ENCODE measurements around the gene CLCN5. TPM values are rescaled to one million over a fixed set of nuclear protein-coding genes. Genes with fewer than 3 reads are reported as not detected.

CLCN5 gene
- 21.4 and 27.3 TPM in 2 replicates for total RNA-seq (2016; rRNA removed; fragmentation: Illumina TruSeq; extraction: Trizol)
- total RNA-seq (2016; cell fraction: cytosol; rRNA removed; fragmentation: Illumina TruSeq; extraction: Trizol; ENCODE audit: low read depth): 1.1 and 1.6 TPM in 2 replicates
- total RNA-seq (2016; cell fraction: insoluble cytoplasmic fraction; rRNA removed; fragmentation: Illumina TruSeq; extraction: Trizol): 20.6 and 23.2 TPM in 2 replicates
- total RNA-seq (2016; cell fraction: membrane; rRNA removed; fragmentation: Illumina TruSeq; extraction: Trizol): 5.2 and 5.6 TPM in 2 replicates
- 35.7 and 36.1 TPM in 2 replicates for total RNA-seq (2016; cell fraction: nucleus; rRNA removed; fragmentation: Illumina TruSeq; extraction: Trizol)
- 6.6 and 7.8 TPM in 2 replicates for polyA plus RNA-seq (2011; rRNA removed)
- polyA plus RNA-seq (2011; cell fraction: cytosol; rRNA removed): 5.4 and 7.7 TPM in 2 replicates
- 4.9 and 5.4 TPM in 2 replicates for polyA plus RNA-seq (2011; cell fraction: nucleus; rRNA removed)
- 6.8 and 10.6 TPM in 2 replicates for polyA plus RNA-seq (2012)
- 0.44 and 0.86 TPM in 2 replicates for polyA plus RNA-seq (2016; cell fraction: cytosol; fragmentation: Illumina TruSeq; extraction: Trizol; ENCODE audit: low read depth)
- 6.9 TPM in 2 replicates for polyA plus RNA-seq (2016; cell fraction: insoluble cytoplasmic fraction; fragmentation: Illumina TruSeq; extraction: Trizol; ENCODE audit: low read depth)
- 0.86 and 1.1 TPM in 2 replicates for polyA plus RNA-seq (2016; cell fraction: membrane; fragmentation: Illumina TruSeq; extraction: Trizol; ENCODE audit: low read depth)
- 17.4 and 20.1 TPM in 2 replicates for polyA plus RNA-seq (2016; cell fraction: nucleus; fragmentation: Illumina TruSeq; extraction: Trizol; ENCODE audit: insufficient read depth, low read depth)
- polyA minus RNA-seq (2011; rRNA and poly(A)+ RNA removed; ENCODE audit: low replicate concordance): 15.8 and 46.6 TPM in 2 replicates
- 24.0 and 27.5 TPM in 2 replicates for polyA minus RNA-seq (2011; cell fraction: cytosol; rRNA and poly(A)+ RNA removed)
- 15.6 and 23.0 TPM in 2 replicates for polyA minus RNA-seq (2011; cell fraction: nucleus; rRNA and poly(A)+ RNA removed)
- percentile 51 among the genes with signal in this experiment for Bru-seq, nascent RNA
- BruChase-seq, experiment 1, labeled RNA remaining after a 6-hour chase: percentile 61 among the genes with signal in this experiment
- percentile 55 among the genes with signal in this experiment for BruChase-seq, experiment 2, labeled RNA remaining after a 2-hour chase
- long read RNA-seq, experiment 1, partial matches to known transcripts: 3 of 9 reads
- long read RNA-seq, experiment 1, other reads (novel, unspliced or antisense): 4 of 9 reads
- long read RNA-seq, experiment 2, partial matches to known transcripts: 1 of 30 reads
- long read RNA-seq, experiment 2, other reads (novel, unspliced or antisense): 27 of 30 reads

DNA sequence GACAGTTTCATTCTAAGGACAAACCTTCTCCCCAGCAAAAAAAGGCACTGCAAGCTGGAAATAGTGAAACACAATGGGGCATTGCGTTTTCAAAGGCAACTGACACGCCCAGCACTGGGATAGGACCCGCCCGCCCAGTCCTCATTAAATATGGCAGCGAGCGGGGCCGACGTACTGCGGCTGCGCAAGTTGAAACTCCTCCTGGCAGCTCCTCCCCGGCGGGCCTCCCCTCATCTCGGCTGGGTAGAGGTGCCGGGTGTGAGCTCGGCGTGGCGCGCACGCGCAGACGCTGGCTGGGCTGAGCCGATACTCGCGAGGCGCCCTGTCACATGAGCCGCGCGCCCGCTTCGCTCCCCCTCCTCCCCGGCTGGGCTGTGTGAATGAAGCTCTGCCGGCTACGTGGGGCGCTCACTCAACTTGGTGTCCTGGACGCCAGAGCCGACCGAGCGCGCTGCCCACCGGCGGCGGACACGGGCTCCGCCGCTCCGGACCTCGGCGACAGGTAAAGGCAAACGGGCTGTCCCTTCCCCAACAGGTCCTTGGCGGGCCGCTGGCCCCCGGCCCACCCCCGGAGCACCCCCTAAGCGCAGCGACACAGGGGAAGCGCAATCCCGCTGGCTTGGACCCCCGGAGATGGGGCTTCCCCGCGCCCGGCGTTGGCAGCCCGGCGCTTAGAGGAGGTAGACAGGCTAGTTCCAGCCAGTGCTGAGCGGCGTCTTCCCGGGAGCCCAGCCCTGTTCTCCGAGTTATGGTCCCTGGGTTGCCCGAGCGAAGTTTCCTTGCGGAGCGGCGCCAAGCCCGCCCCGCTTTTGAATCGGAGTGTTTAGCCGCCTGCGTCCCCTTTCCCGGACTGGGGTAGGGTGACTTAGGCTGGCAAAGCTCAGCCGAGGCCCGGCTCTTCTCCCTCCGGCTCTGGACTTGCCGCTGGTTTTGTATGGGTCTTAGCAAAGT lies at the start of gene CLCN5:
TSS of gene CLCN5 (plus strand) at position 306 of the 951 bp plus-strand sequence. CDS start 2,703 bp downstream, outside the sequence.
- peak; percentile 87 for FAIRE-seq
- TF ChIP-seq ZFP41 (CRISPR knock-in tag; IDR thresholded peaks at IDR 0.05; ENCODE audit: borderline replicate concordance) (no peak), POLR2AphosphoS5 (IDR thresholded peaks at IDR 0.05; ENCODE audit: low read depth, low read length) (peak; percentile 61), MTF1 (CRISPR knock-in tag; IDR thresholded peaks at IDR 0.05) (no peak), RXRB (CRISPR knock-in tag; IDR thresholded peaks at IDR 0.05; ENCODE audit: borderline replicate concordance) (no peak), ZNF24 (IDR thresholded peaks at IDR 0.05) (no peak), KDM2A (CRISPR knock-in tag; IDR thresholded peaks at IDR 0.05; ENCODE audit: borderline replicate concordance, low read depth) (peak; percentile 61; the same call in 1 of the 2 replicates), ZNF546 (CRISPR knock-in tag; conservative IDR thresholded peaks at IDR 0.05) (no peak), PHF21A (CRISPR knock-in tag; IDR thresholded peaks at IDR 0.05) (peak; percentile 45), FUBP1 (CRISPR knock-in tag; IDR thresholded peaks at IDR 0.05; ENCODE audit: borderline replicate concordance) (no peak), ZNF326 (CRISPR knock-in tag; IDR thresholded peaks at IDR 0.05; ENCODE audit: borderline replicate concordance) (no peak), KDM1A (CRISPR knock-in tag; IDR thresholded peaks at IDR 0.05) (no peak)
- TF ChIP-seq, protein P1, sequence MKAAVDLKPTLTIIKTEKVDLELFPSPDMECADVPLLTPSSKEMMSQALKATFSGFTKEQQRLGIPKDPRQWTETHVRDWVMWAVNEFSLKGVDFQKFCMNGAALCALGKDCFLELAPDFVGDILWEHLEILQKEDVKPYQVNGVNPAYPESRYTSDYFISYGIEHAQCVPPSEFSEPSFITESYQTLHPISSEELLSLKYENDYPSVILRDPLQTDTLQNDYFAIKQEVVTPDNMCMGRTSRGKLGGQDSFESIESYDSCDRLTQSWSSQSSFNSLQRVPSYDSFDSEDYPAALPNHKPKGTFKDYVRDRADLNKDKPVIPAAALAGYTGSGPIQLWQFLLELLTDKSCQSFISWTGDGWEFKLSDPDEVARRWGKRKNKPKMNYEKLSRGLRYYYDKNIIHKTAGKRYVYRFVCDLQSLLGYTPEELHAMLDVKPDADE (CRISPR knock-in tag; IDR thresholded peaks at IDR 0.05): no peak

More for the DNA sequence above, at the start of gene CLCN5:
- Histone ChIP-seq H4K20me1 (ENCODE audit: insufficient read depth, low read length) (no peaks in the 10 kb centered on the region), H3K79me2 (ENCODE audit: insufficient read depth, low read length) (no peaks in the 10 kb centered on the region), H3K4me3 (replicated peaks in 1 of 3; ENCODE audit: insufficient read depth in 1 of 3, low read depth in 2 of 3, low read length in 3 of 3) (peak within 1 kb of the TSS; percentile 65 to 82 (median 67)), H3K27me3 (ENCODE audit: control insufficient read depth in 1 of 2, insufficient read depth in 2 of 2, low read length in 2 of 2) (no peaks in the 10 kb centered on the region), H3K27ac (ENCODE audit: extremely low read length, insufficient read depth, low read length) (peak within 1 kb of the TSS; percentile 63), H3K4me1 (ENCODE audit: insufficient read depth, low read length) (peaks cover 57% of the 10 kb centered on the region), H3K9ac (ENCODE audit: insufficient read depth, low read depth, low read length) (peak within 1 kb of the TSS; percentile 72), H3K36me3 (replicated peaks in 1 of 2; ENCODE audit: control insufficient read depth in 1 of 2, insufficient read depth in 2 of 2, low read length in 2 of 2) (no peaks in the 10 kb centered on the region), H2AFZ (ENCODE audit: low read length) (peak within 1 kb of the TSS; percentile 27), H3K9me3 (ENCODE audit: low read length) (no peaks in the 10 kb centered on the region), H3K4me2 (ENCODE audit: low read depth, low read length) (peak within 1 kb of the TSS; percentile 80)
- DNase-seq (ENCODE audit: low spot score): peak; percentile 88
- 0% methylated on average over 13 of the region's 83 CpGs for WGBS (ENCODE audit: low lambda C conversion rate)
- in situ Hi-C loops (cut with HindIII; ENCODE audit: extremely low pct_ligation_motif_present, low pct_unique_long_range_greater_than_20kb): loop anchor here (25.0 kb wide), 2 partner anchors 160 to 665 kb away; no protein-coding TSS in a partner anchor
- CTCF ChIA-PET (ENCODE audit: low intra/inter-chr PET ratio, low total read pairs): no interaction called here
- no TSS peak for BruUV-seq (replicated peaks)
- peak; percentile 95 for ATAC-seq
- intact Hi-C loops (cut with micrococcal nuclease; ENCODE audit: unreplicated experiment): loop anchor here (5.0 kb wide), 1 partner anchor 145 kb away; no protein-coding TSS in a partner anchor
- POLR2A ChIA-PET: interaction anchor here (0.9 to 1.9 kb wide), 4 partner anchors 44 to 732 kb away, joined by 3 to 11 read pairs (median 6); partner anchors contain the start of gene USP27X
